Panc1 (cell line): Measurements from ENCODE around the gene PPIP5K1. TPM values are rescaled to one million over a fixed set of nuclear protein-coding genes. Genes with fewer than 3 reads are reported as not detected.

ENCODE experiments used
- ATAC-seq: fragments of 200-7000 bp; cut with Tn5 transposase; 2 replicates; pipeline ENCODE4 v1.9.1; 2020; ENCODE audit warnings: mild to moderate bottlenecking, moderate library complexity
- BruUV-seq: library from RNA; stranded (reverse); fragments of 400-500 nt; replicated peaks from 2 replicates; lab custom pipeline; 2021; lab: Mats Ljungman, UMichigan
- CTCF ChIA-PET: fragments of 300-600 bp; sonication (Branson Sonifier 250); formaldehyde crosslinking; loops from one replicate; lab custom pipeline; 2022; ENCODE audit warnings: antibody characterized with exemption; lab: Charles Lee
- POLR2A ChIA-PET: fragments of 300-600 bp; sonication (Branson Sonifier 250); formaldehyde crosslinking; loops from one replicate; lab custom pipeline; 2022; ENCODE audit warnings: antibody characterized with exemption; lab: Charles Lee
- DNase-seq: peaks from one replicate; pipeline ENCODE4 v3.0.0-alpha.2; 2010; ENCODE audit warnings: low read depth, low spot score
- H3K27ac ChIP-seq: 2 replicates; pipeline ENCODE4 v1.5.1; 2011; ENCODE audit warnings: mild to moderate bottlenecking, low read length, inconsistent platforms
- H3K27me3 ChIP-seq: fragments of 200-500 bp; sonication (Bioruptor generic); 2 replicates; pipeline ENCODE4 v1.6.0; 2014; ENCODE audit warnings: low read length, inconsistent platforms; ENCODE audit not compliant: control insufficient read depth, insufficient read depth
- H3K36me3 ChIP-seq: fragments of 200-500 bp; sonication (Bioruptor generic); 2 replicates; pipeline ENCODE4 v1.5.1; 2014; ENCODE audit warnings: inconsistent platforms, mild to moderate bottlenecking, low read length, moderate library complexity; ENCODE audit not compliant: control insufficient read depth, insufficient read depth
- H3K4me1 ChIP-seq: 2 replicates; pipeline ENCODE4 v1.5.1; 2011; ENCODE audit warnings: inconsistent platforms, mild to moderate bottlenecking, low read length, moderate library complexity; ENCODE audit not compliant: control insufficient read depth, insufficient read depth
- H3K4me3 ChIP-seq, 2 experiments: 2 replicates each; pipeline ENCODE4 v1.5.1; 2011 to 2012; ENCODE audit warnings: low read depth in 2 of 2, low read length in 2 of 2, mild to moderate bottlenecking in 2 of 2, inconsistent platforms in 1 of 2, moderate library complexity in 1 of 2
- H3K9me3 ChIP-seq: fragments of 200-500 bp; sonication (Bioruptor generic); 2 replicates; pipeline ENCODE4 v1.5.1; 2014; ENCODE audit warnings: low read depth, mild to moderate bottlenecking, inconsistent platforms, low read length, moderate library complexity; ENCODE audit not compliant: control insufficient read depth, insufficient read depth
- CTCF ChIP-seq: fragments of 450-650 bp; IDR thresholded peaks from 2 replicates; pipeline ENCODE4 v1.5.1; 2017; ENCODE audit warnings: mild to moderate bottlenecking
- POLR2AphosphoS5 ChIP-seq: IDR thresholded peaks from 2 replicates; pipeline ENCODE4 v1.6.1; 2012; ENCODE audit warnings: mild to moderate bottlenecking, low read depth, low read length, moderate library complexity
- SIN3A ChIP-seq: IDR thresholded peaks from 2 replicates; pipeline ENCODE4 v1.6.1; 2012; ENCODE audit warnings: low read depth, mild to moderate bottlenecking, low read length, moderate library complexity, borderline replicate concordance; ENCODE audit not compliant: insufficient read depth
- TCF7L2 ChIP-seq: IDR thresholded peaks from 2 replicates; pipeline ENCODE4 v1.6.1; 2011; ENCODE audit warnings: mild to moderate bottlenecking, low read depth, low read length, inconsistent platforms
- in situ Hi-C: cut with HindIII; loops from 2 replicates; pipeline ENCODE4 v1.10.0; 2016; ENCODE audit warnings: low sequenced_read_pairs, low pct_unique_long_range_greater_than_20kb
- intact Hi-C: fragments of 100-400 bp; cut with micrococcal nuclease; formaldehyde crosslinking; loops from one replicate; pipeline ENCODE4 v1.10.0; 2022; ENCODE audit not compliant: unreplicated experiment
- total RNA-seq: library from RNA; stranded (reverse); gene quantifications from one replicate; pipeline ENCODE4 v1.2.1, GENCODE V29; 2021; ENCODE audit not compliant: unreplicated experiment
- TF ChIP-seq, protein P1 (sequence below), 2 experiments: IDR thresholded peaks; 2 replicates each; pipeline ENCODE4 v1.6.1; 2011 to 2012; ENCODE audit warnings: low read depth in 2 of 2, control low read depth in 1 of 2, low read length in 1 of 2, mild to moderate bottlenecking in 1 of 2, moderate library complexity in 1 of 2; ENCODE audit not compliant: insufficient read depth in 1 of 2

Gene PPIP5K1
- total RNA-seq, 1 experiment from 2014 or later: 56.6 TPM

GRCh38 chr15:43489191-43489590, 100.8 kb downstream of the PPIP5K1 start:
- intact Hi-C loops: no loop called here
- no peak overlapping the region for H3K4me3 ChIP-seq
- CTCF ChIA-PET: no interaction called here
- H3K4me1 ChIP-seq: peaks cover 20% of the 10 kb centered on the region
- in situ Hi-C loops: no loop called here
- TF ChIP-seq CTCF (no peak), POLR2AphosphoS5 (no peak), TCF7L2 (no peak), SIN3A (no peak)
- TF ChIP-seq, protein P1, sequence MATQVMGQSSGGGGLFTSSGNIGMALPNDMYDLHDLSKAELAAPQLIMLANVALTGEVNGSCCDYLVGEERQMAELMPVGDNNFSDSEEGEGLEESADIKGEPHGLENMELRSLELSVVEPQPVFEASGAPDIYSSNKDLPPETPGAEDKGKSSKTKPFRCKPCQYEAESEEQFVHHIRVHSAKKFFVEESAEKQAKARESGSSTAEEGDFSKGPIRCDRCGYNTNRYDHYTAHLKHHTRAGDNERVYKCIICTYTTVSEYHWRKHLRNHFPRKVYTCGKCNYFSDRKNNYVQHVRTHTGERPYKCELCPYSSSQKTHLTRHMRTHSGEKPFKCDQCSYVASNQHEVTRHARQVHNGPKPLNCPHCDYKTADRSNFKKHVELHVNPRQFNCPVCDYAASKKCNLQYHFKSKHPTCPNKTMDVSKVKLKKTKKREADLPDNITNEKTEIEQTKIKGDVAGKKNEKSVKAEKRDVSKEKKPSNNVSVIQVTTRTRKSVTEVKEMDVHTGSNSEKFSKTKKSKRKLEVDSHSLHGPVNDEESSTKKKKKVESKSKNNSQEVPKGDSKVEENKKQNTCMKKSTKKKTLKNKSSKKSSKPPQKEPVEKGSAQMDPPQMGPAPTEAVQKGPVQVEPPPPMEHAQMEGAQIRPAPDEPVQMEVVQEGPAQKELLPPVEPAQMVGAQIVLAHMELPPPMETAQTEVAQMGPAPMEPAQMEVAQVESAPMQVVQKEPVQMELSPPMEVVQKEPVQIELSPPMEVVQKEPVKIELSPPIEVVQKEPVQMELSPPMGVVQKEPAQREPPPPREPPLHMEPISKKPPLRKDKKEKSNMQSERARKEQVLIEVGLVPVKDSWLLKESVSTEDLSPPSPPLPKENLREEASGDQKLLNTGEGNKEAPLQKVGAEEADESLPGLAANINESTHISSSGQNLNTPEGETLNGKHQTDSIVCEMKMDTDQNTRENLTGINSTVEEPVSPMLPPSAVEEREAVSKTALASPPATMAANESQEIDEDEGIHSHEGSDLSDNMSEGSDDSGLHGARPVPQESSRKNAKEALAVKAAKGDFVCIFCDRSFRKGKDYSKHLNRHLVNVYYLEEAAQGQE (IDR thresholded peaks at IDR 0.05; ENCODE audit: insufficient read depth in 1 of 2, low read depth in 2 of 2, low read length in 1 of 2): no peak
- H3K9me3 ChIP-seq: no peaks in the 10 kb centered on the region
- TSS peak; percentile 16 for BruUV-seq
- H3K27me3 ChIP-seq: no peaks in the 10 kb centered on the region
- POLR2A ChIA-PET: interaction anchor here (0.6 kb wide), 2 partner anchors 57 to 1214 kb away, joined by 4 to 7 read pairs; no protein-coding TSS in a partner anchor
- H3K36me3 ChIP-seq: peaks cover 14% of the 10 kb centered on the region
- DNase-seq: no peak
- ATAC-seq: no peak
- no peak overlapping the region for H3K27ac ChIP-seq

DNA sequence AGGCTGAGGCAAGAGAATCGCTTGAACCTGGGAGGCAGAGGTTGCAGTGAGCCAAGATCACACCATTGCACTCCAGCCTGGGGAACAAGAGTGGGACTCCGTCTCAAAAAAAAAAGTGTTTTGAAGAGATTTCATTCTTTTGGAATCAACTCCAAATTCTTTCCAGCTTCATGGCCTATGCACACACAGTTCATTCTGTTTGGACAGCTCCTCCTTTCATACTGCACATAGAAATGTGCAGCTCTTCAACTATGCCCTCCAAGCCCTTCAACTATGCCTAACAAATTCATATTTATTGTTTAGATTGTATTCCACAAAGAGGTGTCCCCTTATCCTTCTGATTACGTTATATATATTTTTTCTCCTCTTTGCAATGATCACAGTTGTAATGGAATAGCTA, 101.2 kb downstream of the PPIP5K1 start:
- DNase-seq (no peak), ATAC-seq (no peak)
- peaks cover 16% of the 10 kb centered on the region for H3K4me1 ChIP-seq
- H3K4me3 ChIP-seq: no peak overlapping the region
- H3K27ac ChIP-seq: no peak overlapping the region
- H3K9me3 ChIP-seq: no peaks in the 10 kb centered on the region
- ChIA-PET POLR2A (interaction anchor here (0.6 kb wide), 2 partner anchors 57 to 1214 kb away, joined by 4 to 7 read pairs; no protein-coding TSS in a partner anchor), CTCF (no interaction called here)
- intact Hi-C loops (no loop called here), in situ Hi-C loops (no loop called here)
- no peaks in the 10 kb centered on the region for H3K27me3 ChIP-seq
- TF ChIP-seq CTCF: no peak
- TF ChIP-seq, protein P1 (IDR thresholded peaks at IDR 0.05; ENCODE audit: insufficient read depth in 1 of 2, low read depth in 2 of 2, low read length in 1 of 2): peak in 1 of 2 experiments; percentile 46; a peak in 1 of 4 replicates
- H3K36me3 ChIP-seq: peaks cover 14% of the 10 kb centered on the region
- BruUV-seq: no TSS peak
